Fibroblast of lung (primary cell): ENCODE data around the gene ZNF430.

Experiments
- CTCF ChIP-seq, 2 donors: IDR thresholded peaks in 1 of 2; conservative IDR thresholded peaks in 1 of 2; 1 replicate in 1 of 2; 2 replicates in 1 of 2; pipeline ENCODE4 v1.5.1; 2011 to 2012; ENCODE audit warnings: low read length in 2 of 2, control low read depth in 1 of 2, inconsistent platforms in 1 of 2, low read depth in 1 of 2, mild to moderate bottlenecking in 1 of 2
- EZH2 ChIP-seq: IDR thresholded peaks from 2 replicates; pipeline ENCODE4 v1.5.1; 2012; ENCODE audit warnings: low read length, control low read depth, mild to moderate bottlenecking; ENCODE audit errors: missing control alignments

- no peak for TF ChIP-seq CTCF (conservative IDR thresholded peaks at IDR 0.05 in 1 of 2, IDR thresholded peaks at IDR 0.05 in 1 of 2; ENCODE audit: low read depth in 1 of 2, low read length in 2 of 2)
- TF ChIP-seq EZH2 = no peak
Observed at GRCh38 chr19:21094347-21095025, 74.0 kb downstream of the ZNF430 start.
